PFSK-1 (cell line): ENCODE results near the gene IL21.

Experiments
- FOXP2 ChIP-seq: optimal IDR thresholded peaks from 2 replicates; pipeline ENCODE3; 2011; ENCODE audit warnings: borderline replicate concordance, control low read depth, inconsistent platforms; ENCODE audit not compliant: insufficient read depth; ENCODE audit errors: extremely low read length, extremely low read depth
- POLR2AphosphoS5 ChIP-seq: IDR thresholded peaks from 2 replicates; pipeline ENCODE4 v1.6.1; 2012; ENCODE audit warnings: low read depth, mild to moderate bottlenecking, control low read depth, low read length, moderate library complexity
- REST ChIP-seq, 2 experiments: IDR thresholded peaks; 2 replicates each; pipeline versions ENCODE4 v1.6.1 to v1.8.0; 2011 to 2012; ENCODE audit warnings: low read depth in 2 of 2, low read length in 2 of 2, control low read depth in 1 of 2, inconsistent platforms in 1 of 2, mild to moderate bottlenecking in 1 of 2, moderate library complexity in 1 of 2; ENCODE audit not compliant: insufficient read depth in 1 of 2
- SIN3A ChIP-seq: IDR thresholded peaks from 2 replicates; pipeline ENCODE4 v1.6.1; 2012; ENCODE audit warnings: mild to moderate bottlenecking, low read length, moderate library complexity, borderline replicate concordance; ENCODE audit not compliant: insufficient read depth
- TAF1 ChIP-seq: IDR thresholded peaks from 2 replicates; pipeline ENCODE4 v1.6.1; 2012; ENCODE audit warnings: low read length, control low read depth, borderline replicate concordance; ENCODE audit not compliant: insufficient read depth

Gene IL21

GRCh38 chr4:122617597-122618593 is 3.0 kb downstream of the IL21 start:
- TF ChIP-seq TAF1, result no peak
- TF ChIP-seq FOXP2, result no peak
- no peak for TF ChIP-seq SIN3A
- no peak for TF ChIP-seq REST (IDR thresholded peaks at IDR 0.05; ENCODE audit: insufficient read depth in 1 of 2, low read depth in 2 of 2, low read length in 2 of 2)
- TF ChIP-seq POLR2AphosphoS5, result no peak

- no peak for TF ChIP-seq TAF1
- no peak for TF ChIP-seq POLR2AphosphoS5
- no peak for TF ChIP-seq REST (IDR thresholded peaks at IDR 0.05; ENCODE audit: insufficient read depth in 1 of 2, low read depth in 2 of 2, low read length in 2 of 2)
- TF ChIP-seq SIN3A, result no peak
- no peak for TF ChIP-seq FOXP2
Observed at GRCh38 chr4:122616915-122617596, 3.8 kb downstream of the IL21 start.

GRCh38 chr4:122614621-122615020 is 6.2 kb downstream of the IL21 start:
- no peak for TF ChIP-seq REST (IDR thresholded peaks at IDR 0.05; ENCODE audit: insufficient read depth in 1 of 2, low read depth in 2 of 2, low read length in 2 of 2)
- TF ChIP-seq POLR2AphosphoS5, result no peak
- no peak for TF ChIP-seq FOXP2
- TF ChIP-seq TAF1, result no peak
- TF ChIP-seq SIN3A, result no peak

GRCh38 chr4:122612540-122612939 is 8.3 kb downstream of the IL21 start:
- no peak for TF ChIP-seq TAF1
- TF ChIP-seq POLR2AphosphoS5, result no peak
- TF ChIP-seq REST (IDR thresholded peaks at IDR 0.05; ENCODE audit: insufficient read depth in 1 of 2, low read depth in 2 of 2, low read length in 2 of 2), result no peak
- no peak for TF ChIP-seq SIN3A
- TF ChIP-seq FOXP2, result no peak
